ENCODE measurements around the gene GRID2. TPM values are rescaled to one million over a fixed set of nuclear protein-coding genes. Genes with fewer than 3 reads are reported as not detected.
"Not testable (repeated sequence)": the region's sequence is repeated elsewhere in the genome, so short reads cannot be mapped to it uniquely, and the experiment has no call there.

The GRID2 gene
- total RNA-seq, 1 donor: 0.63 TPM

GRCh38 chr4:92362028-92362427 is 58.3 kb downstream of the GRID2 start:
- TF ChIP-seq CTCF (IDR thresholded peaks at IDR 0.05; ENCODE audit: insufficient read depth, low read length): no peak
- DNase-seq (ENCODE audit: low read depth): no peak
- H3K4me3 ChIP-seq (ENCODE audit: low read depth, low read length): no peak overlapping the region

- no peak overlapping the region for H3K4me3 ChIP-seq (ENCODE audit: low read depth, low read length)
- DNase-seq (ENCODE audit: low read depth): no peak
- TF ChIP-seq CTCF (IDR thresholded peaks at IDR 0.05; ENCODE audit: insufficient read depth, low read length): no peak
Measured at GRCh38 chr4:92368653-92369052, 64.9 kb downstream of the GRID2 start.

- TF ChIP-seq CTCF (IDR thresholded peaks at IDR 0.05; ENCODE audit: insufficient read depth, low read length): no peak
- no peak overlapping the region for H3K4me3 ChIP-seq (ENCODE audit: low read depth, low read length)
- DNase-seq (ENCODE audit: low read depth): peak; percentile 16
Measured at GRCh38 chr4:92381616-92382015, 77.8 kb downstream of the GRID2 start.

- TF ChIP-seq CTCF (IDR thresholded peaks at IDR 0.05; ENCODE audit: insufficient read depth, low read length): no peak
- H3K4me3 ChIP-seq (ENCODE audit: low read depth, low read length): no peak overlapping the region
- no peak for DNase-seq (ENCODE audit: low read depth)
Measured at GRCh38 chr4:92382128-92382527, 78.4 kb downstream of the GRID2 start.

GRCh38 chr4:92387459-92388069 is 83.8 kb downstream of the GRID2 start:
- DNase-seq (ENCODE audit: low read depth): peak; percentile 66
- H3K4me3 ChIP-seq (ENCODE audit: low read depth, low read length): no peak overlapping the region
- TF ChIP-seq CTCF (IDR thresholded peaks at IDR 0.05; ENCODE audit: insufficient read depth, low read length): peak; percentile 55

- no peak for DNase-seq (ENCODE audit: low read depth)
- no peak overlapping the region for H3K4me3 ChIP-seq (ENCODE audit: low read depth, low read length)
- no peak for TF ChIP-seq CTCF (IDR thresholded peaks at IDR 0.05; ENCODE audit: insufficient read depth, low read length)
Measured at GRCh38 chr4:92399032-92399431, 95.3 kb downstream of the GRID2 start.

GRCh38 chr4:92403525-92403924 is 99.8 kb downstream of the GRID2 start:
- not testable (repeated sequence) for DNase-seq (ENCODE audit: low read depth); H3K4me3 ChIP-seq (ENCODE audit: low read depth, low read length)

Data from fibroblast of the aortic adventitia (primary cell).